Mucosa of rectum (tissue), 2 donors: ENCODE results near the gene CD38.

Experiments
- H3K27ac ChIP-seq, 2 donors: one replicate each; pipeline ENCODE4 v1.7.0; 2013; ENCODE audit warnings: inconsistent platforms in 2 of 2, low read depth in 2 of 2, low read length in 2 of 2
- H3K27me3 ChIP-seq, 2 donors: one replicate each; pipeline ENCODE4 v1.7.0; 2013; ENCODE audit warnings: low read length in 2 of 2; ENCODE audit not compliant: control insufficient read depth in 2 of 2, insufficient read depth in 2 of 2
- H3K36me3 ChIP-seq, 2 donors: one replicate each; pipeline ENCODE4 v1.7.0; 2013; ENCODE audit warnings: low read length in 2 of 2; ENCODE audit not compliant: control insufficient read depth in 2 of 2, insufficient read depth in 2 of 2
- H3K4me1 ChIP-seq, 2 donors: one replicate each; pipeline ENCODE4 v1.7.0; 2013; ENCODE audit warnings: low read length in 2 of 2, mild to moderate bottlenecking in 1 of 2; ENCODE audit not compliant: control insufficient read depth in 2 of 2, insufficient read depth in 2 of 2
- H3K4me3 ChIP-seq, 2 donors: one replicate each; pipeline ENCODE4 v1.7.0; 2013; ENCODE audit warnings: low read length in 2 of 2
- H3K9ac ChIP-seq, 2 donors: one replicate each; pipeline ENCODE4 v1.7.0; 2013; ENCODE audit warnings: low read length in 2 of 2, low read depth in 1 of 2, mild to moderate bottlenecking in 1 of 2
- H3K9me3 ChIP-seq, 2 donors: one replicate each; pipeline ENCODE4 v1.7.0; 2013; ENCODE audit warnings: low read length in 2 of 2; ENCODE audit not compliant: control insufficient read depth in 2 of 2
- donor health status: healthy.
- donor health status: Normal muscosa, but diverticular disease.

The CD38 gene

GRCh38 chr4:15893962-15894361, 115.8 kb downstream of the CD38 start:
- no peaks in the 10 kb centered on the region for H3K27me3 ChIP-seq
- no peaks in the 10 kb centered on the region for H3K36me3 ChIP-seq
- H3K4me1 ChIP-seq = no peaks in the 10 kb centered on the region
- no peak overlapping the region for H3K9ac ChIP-seq
- H3K27ac ChIP-seq = no peak overlapping the region
- no peak overlapping the region for H3K4me3 ChIP-seq
- no peaks in the 10 kb centered on the region for H3K9me3 ChIP-seq

- Histone ChIP-seq H3K27ac (no peak overlapping the region), H3K9ac (no peak overlapping the region), H3K27me3 (no peaks in the 10 kb centered on the region), H3K9me3 (no peaks in the 10 kb centered on the region), H3K4me1 (no peaks in the 10 kb centered on the region), H3K36me3 (no peaks in the 10 kb centered on the region), H3K4me3 (no peak overlapping the region)
Observed at GRCh38 chr4:15894393-15894792, 116.3 kb downstream of the CD38 start.

- Histone ChIP-seq H3K4me1 (no peaks in the 10 kb centered on the region), H3K4me3 (no peak overlapping the region), H3K9me3 (no peaks in the 10 kb centered on the region), H3K36me3 (no peaks in the 10 kb centered on the region), H3K9ac (no peak overlapping the region), H3K27me3 (no peaks in the 10 kb centered on the region), H3K27ac (no peak overlapping the region)
Observed at GRCh38 chr4:15894921-15895916, 117.1 kb downstream of the CD38 start.

GRCh38 chr4:15897577-15897976, 119.4 kb downstream of the CD38 start:
- Histone ChIP-seq H3K27ac (no peak overlapping the region), H3K9me3 (no peaks in the 10 kb centered on the region), H3K36me3 (no peaks in the 10 kb centered on the region), H3K4me1 (no peaks in the 10 kb centered on the region), H3K9ac (no peak overlapping the region), H3K4me3 (no peak overlapping the region), H3K27me3 (no peaks in the 10 kb centered on the region)

GRCh38 chr4:15898902-15899301, 120.8 kb downstream of the CD38 start:
- H3K27ac ChIP-seq = no peak overlapping the region
- no peaks in the 10 kb centered on the region for H3K27me3 ChIP-seq
- no peaks in the 10 kb centered on the region for H3K36me3 ChIP-seq
- no peak overlapping the region for H3K9ac ChIP-seq
- no peak overlapping the region for H3K4me3 ChIP-seq
- no peaks in the 10 kb centered on the region for H3K9me3 ChIP-seq
- no peaks in the 10 kb centered on the region for H3K4me1 ChIP-seq

- Histone ChIP-seq H3K4me1 (no peaks in the 10 kb centered on the region), H3K4me3 (no peak overlapping the region), H3K27ac (no peak overlapping the region), H3K36me3 (no peaks in the 10 kb centered on the region), H3K9me3 (no peaks in the 10 kb centered on the region), H3K9ac (no peak overlapping the region), H3K27me3 (no peaks in the 10 kb centered on the region)
Observed at GRCh38 chr4:15899511-15899910, 121.4 kb downstream of the CD38 start.

GRCh38 chr4:15901007-15901406, 122.9 kb downstream of the CD38 start:
- Histone ChIP-seq H3K4me3 (no peak overlapping the region), H3K9ac (no peak overlapping the region), H3K36me3 (no peaks in the 10 kb centered on the region), H3K27ac (no peak overlapping the region), H3K9me3 (no peaks in the 10 kb centered on the region), H3K4me1 (peaks cover 0 to 5% of the 10 kb centered on the region in 2 donors), H3K27me3 (no peaks in the 10 kb centered on the region)

GRCh38 chr4:15901998-15902397, 123.9 kb downstream of the CD38 start:
- Histone ChIP-seq H3K27me3 (no peaks in the 10 kb centered on the region), H3K27ac (no peak overlapping the region), H3K4me1 (peaks cover 4 to 9% of the 10 kb centered on the region in 2 donors), H3K4me3 (no peak overlapping the region), H3K9ac (no peak overlapping the region), H3K9me3 (no peaks in the 10 kb centered on the region), H3K36me3 (no peaks in the 10 kb centered on the region)

- Histone ChIP-seq H3K36me3 (no peaks in the 10 kb centered on the region), H3K4me1 (peaks cover 4 to 9% of the 10 kb centered on the region in 2 donors), H3K9ac (no peak overlapping the region), H3K4me3 (no peak overlapping the region), H3K9me3 (no peaks in the 10 kb centered on the region), H3K27ac (no peak overlapping the region), H3K27me3 (no peaks in the 10 kb centered on the region)
Observed at GRCh38 chr4:15902746-15903145, 124.6 kb downstream of the CD38 start.
